EH (cell line): ENCODE measurements around the gene TIAM2.
"Not testable (repeated sequence)": the region's sequence is repeated elsewhere in the genome, so short reads cannot be mapped to it uniquely, and the experiment has no call there.

Experiments used
- DNase-seq: peaks from one replicate; pipeline ENCODE4 v3.0.0-alpha.2; 2015; ENCODE audit warnings: low read depth

Gene TIAM2

DNA sequence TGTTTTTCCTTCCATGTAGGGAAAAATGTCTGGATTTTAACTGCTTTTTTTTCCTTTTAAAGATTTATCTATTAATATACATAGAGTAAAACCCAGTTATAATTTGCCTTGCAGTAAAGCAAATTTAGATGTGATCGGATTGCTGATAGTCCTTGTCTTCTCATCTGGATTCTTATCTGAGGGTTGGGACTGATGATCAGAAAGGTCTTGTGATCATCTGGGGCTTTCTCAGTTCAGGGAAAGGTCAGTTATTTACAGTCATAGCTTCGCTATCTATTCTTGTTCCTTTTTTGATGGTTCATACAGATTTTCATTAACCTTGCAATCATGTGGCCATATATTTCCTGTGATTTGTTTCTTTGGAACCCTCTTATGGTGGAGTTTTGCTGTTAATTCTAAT, 204.9 kb downstream of the TIAM2 start:
- peak; percentile 50 for DNase-seq

DNA sequence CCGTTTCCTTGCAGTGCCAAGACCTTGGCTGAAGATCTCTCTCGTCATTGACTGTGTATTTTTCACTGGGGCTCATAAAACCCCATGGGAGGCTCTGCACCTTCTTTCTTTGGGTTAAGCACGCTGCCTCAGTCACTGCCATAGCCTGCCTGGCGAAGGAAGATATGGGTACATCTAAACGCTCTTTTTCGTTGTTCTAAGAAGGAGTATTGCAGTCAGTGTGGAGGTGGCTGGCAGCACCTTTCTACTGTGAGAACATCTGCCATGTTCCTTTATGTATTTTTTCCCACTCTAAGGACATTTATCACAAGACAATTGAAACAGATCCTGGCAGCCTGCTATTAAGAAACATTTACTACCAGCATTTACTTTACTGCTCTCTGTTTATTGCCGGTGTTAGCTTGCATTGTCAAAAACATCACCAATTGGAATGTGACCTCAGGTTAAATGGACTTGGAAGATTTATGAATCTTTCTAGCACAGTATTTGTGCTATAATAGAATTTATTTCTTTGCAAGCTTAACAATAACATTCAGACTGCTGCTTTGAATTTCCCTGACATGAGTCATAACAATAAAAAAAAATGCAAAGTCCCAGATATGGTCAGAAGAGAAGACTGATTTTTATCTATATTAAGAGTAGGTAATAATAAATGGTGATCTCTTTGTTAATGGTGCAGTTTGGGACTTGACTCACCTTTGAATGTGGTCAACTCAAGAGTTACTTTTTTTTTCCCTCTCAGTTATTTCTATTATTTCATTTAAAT, 206.5 kb downstream of the TIAM2 start:
- DNase-seq, result peak; percentile 94

DNA sequence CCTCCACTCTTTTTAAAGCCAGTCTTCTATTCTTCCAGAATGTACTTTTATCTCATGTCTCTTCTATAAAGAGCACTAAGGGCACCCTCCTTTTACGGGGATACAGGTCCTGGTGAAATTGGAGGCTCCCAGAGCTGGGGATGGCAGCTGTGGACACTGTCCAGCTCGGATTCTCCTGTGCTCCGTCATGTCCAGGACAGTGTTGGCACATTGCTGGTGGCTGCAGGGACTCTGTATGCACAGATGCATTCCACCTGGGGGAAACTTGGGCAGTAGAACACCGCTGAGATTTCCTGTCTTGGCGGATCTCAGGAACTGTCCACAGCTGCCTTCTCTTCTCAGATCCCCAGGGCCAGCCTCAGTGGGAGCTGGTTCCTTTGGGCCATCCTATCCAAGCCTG, 212.1 kb downstream of the TIAM2 start:
- no peak for DNase-seq

DNA sequence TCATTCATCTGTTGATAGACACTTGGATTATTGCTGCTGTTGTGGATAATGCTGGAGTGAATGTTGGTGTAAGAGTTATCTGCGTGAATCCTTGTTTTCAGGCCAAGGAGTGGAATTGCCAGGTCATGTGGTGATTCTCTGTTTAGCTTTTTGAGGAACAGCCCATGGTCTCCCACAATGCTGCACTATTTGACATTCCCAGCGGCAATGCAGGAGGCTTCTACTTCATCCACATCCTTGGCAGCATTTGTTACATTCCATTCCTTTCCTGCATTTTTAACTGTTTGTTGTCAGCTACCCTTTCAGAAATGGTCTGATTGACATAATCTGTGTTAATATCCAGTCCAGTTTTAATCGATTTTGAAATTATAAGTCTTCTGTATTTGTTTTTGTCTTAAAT, 217.0 kb downstream of the TIAM2 start:
- peak; percentile 38 for DNase-seq

DNA sequence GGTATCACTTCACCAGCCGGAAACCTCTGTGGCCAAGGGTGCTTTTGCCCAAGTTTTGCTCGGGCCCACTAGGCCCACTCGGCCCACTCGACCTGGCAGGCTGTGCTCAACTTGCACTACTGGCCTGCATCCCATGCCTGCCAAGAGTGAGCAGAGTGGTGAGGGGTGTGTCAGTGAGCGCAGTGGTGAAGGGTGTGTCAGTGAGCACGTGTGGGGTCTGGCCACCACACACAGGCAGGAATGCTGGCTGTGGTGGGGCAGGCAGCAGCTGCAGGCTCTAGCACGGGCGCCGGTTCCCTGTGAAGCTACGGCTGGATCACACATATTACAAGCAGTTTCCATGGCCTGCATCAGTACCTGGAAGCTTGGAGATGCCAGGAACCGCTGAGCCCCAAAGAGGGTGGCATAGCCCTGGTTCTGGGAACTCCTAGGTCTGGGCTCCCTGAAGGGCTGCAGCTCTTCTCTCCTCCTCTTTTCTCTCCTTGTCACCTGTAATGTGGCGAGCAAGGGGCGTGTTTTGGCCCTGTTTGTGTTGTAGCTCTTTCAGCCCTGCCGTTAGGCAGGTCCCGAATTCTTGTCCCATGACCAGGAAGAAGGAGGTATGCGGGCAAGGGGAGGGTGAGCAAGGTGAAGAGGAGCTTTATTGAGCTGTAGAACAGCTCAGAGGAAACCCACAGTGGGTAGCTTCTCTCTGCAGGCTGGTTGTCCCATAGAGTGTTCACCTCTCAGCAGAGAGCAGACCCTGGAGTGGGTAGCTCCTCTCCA, 217.7 kb downstream of the TIAM2 start:
- DNase-seq, result peak; percentile 10

DNA sequence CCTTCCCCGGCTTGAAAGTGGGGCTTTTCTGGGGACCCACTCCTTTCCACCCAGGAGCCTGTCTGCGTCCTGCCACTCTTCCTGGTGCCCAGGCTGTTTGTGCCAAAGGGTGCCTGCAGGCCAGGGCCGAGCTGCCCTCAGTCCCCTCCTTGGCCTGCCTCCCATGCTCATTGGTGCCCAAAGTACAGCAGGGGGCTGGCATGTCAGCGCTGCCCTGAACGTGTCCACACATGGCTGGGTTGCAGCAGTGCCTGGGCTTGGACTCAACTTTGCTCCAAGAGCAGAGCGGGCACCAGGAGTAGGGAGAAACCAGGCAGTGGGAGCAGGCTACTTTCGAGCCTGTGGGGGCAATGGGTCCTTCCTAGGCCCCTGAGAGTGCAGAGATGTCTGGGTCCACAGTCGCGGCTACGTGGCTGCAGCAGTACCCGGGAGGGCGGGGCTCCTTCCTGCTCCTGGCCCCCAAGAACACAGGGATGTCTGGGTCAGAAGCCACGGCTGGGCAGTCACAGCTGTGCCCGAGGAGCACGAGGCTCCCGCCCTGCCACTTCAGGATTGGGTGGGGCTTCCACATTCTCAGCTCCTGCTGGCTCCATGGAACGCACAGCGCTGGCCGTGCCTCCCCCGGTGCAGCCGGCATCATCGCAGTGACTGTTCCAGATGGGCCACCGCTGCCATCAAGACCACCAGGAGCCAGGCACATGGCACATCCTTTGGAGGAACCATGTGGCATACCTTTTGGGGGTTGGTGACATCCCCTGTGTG, 218.7 kb downstream of the TIAM2 start:
- DNase-seq, result no peak

DNA sequence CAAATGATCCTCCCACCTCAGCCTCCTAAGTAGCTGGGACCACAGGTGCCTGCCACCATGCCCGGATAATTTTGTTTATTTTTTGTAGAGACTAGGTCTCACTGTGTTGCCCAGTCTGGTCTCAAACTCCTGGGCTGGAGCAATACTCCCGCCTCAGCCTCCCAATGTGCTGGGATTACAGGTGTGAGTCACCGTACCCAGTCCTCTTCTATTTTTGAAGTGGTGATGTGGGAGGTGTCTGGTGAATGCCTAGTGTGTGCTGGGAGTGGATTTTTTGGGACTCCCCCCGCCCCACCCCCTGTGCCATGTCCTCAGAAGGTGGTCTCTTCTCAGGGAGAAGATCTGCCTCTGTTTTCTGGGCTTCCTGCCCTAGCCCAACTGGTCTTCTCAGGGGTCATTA, 220.8 kb downstream of the TIAM2 start:
- DNase-seq, result no peak

DNA sequence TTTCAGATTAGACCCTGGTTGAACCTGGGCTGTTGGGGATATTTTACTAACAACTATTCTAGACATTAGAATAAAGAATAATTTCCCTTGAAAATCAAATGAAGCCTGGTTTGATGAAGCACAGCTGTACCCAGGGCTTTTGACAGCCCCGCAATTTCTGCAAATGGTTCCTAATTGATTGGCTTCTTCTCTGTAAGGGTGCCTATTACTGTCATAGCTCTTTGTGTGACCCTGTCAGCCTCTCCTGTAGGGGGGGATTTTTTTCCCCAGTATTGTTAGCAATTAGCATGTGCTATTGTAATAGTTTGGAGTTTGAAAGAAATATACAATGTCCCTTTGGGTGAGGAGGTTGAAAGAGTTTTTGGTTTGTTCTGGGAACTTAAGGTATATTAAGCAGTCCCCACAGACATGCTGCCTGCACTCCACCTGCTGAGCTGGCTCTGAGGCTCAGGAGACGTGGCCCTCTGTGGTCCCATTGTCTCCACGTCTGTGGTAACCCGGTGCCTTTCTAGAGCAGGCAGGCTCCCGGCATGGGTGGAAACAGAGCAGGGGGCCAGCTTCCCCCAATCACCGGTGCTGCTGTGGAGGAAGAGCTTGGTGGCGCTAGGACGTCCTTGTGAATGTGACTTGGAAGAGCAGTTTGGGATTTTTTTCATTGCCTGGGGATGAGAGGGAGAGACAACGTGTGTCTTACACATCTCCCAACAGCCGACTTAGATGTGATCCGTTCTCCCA, 221.4 kb downstream of the TIAM2 start:
- no peak for DNase-seq

DNA sequence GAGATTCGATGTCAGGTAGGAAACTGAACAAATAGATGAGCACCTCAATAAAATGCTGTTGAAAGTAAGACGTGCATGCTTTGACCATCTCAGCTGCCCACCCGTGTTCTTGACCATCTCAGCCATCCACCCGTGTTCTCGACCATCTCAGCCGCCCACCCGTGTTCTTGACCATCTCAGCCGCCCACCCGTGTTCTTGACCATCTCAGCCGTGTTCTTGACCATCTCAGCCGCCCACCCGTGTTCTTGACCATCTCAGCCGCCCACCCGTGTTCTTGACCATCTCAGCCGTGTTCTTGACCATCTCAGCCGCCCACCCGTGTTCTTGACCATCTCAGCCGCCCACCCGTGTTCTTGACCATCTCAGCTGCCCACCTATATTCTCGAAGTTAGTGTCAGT, 223.6 kb downstream of the TIAM2 start:
- DNase-seq, result not testable (repeated sequence)

DNA sequence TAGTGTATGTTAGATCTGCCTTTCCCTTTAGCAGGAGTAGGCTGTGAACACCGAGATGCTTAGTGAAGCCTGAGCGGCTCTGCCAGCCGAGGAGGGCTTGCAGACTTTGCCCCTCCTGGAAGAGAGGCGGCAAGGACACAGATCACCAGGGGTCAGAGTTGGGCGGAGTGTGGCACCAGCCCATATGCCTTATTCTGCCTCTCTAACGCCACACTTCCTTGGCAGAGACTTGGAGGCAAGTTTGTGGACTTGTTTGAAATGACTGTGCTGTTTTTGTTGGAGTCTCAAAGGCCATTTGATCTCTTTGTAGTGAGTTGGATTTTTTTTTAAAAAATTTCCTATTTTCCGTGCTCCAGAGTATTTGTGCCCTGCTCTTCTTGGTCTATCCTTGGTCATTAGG, 224.2 kb downstream of the TIAM2 start:
- no peak for DNase-seq

DNA sequence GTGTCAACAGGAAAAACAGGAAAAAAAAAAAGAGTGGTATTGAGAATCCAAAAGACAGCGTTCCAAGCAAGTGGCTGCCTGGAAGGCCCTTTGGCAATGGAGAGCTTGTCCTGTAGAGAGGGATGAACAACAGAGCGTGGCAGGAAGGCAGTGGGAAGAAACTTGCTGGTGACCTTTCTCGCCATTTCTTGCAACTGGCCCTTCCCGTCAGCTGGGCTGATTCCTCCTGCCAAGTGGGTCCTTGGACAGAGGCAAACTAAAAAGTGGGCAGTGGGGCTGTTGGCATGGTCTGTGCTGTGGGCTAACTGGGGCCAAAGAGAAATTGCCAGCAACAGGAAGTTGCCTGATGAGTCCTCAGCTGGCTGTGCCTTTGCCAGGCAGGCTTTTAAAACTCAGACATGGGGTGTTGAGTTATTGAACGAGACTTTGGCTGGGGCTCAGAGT, 224.8 kb downstream of the TIAM2 start:
- DNase-seq, result no peak

DNA sequence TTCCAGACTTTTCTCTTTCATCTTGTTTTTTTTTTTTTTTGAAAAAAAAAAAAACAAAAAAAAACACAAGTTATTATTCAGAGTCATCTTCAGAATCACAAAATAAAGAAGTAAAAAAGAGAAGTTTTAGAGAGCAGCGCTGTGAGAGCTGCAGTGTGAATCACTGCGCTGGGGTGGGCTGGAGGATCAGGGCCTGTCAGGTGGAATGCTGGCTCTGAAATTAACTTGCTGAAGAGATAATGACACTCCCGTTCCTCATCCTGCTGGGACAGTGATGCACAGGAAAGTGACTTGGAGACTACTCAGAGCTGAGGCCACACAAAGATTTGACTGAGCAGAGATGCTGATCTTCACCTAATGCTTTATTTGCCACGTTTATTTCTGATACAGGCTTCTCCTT, 226.0 kb downstream of the TIAM2 start:
- no peak for DNase-seq

DNA sequence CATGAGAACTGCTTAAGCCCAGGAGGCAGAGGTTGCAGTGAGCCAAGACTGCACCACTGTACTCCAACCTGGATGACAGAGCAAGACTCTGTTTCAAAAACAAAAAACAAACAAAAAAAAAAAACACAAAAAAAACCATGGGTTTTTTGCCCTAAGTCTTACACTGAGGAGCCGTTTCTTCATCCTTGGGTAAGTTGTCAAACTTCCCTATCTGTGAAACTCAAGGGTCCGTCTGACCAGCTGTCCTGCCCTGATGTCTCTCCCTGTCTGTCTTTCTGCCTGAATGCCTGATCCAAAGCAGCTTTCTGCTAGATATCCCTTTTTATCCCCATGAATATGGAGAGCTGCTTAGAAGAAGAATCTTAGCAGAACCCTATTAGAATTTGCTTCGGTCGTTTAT, 227.4 kb downstream of the TIAM2 start:
- DNase-seq, result no peak

DNA sequence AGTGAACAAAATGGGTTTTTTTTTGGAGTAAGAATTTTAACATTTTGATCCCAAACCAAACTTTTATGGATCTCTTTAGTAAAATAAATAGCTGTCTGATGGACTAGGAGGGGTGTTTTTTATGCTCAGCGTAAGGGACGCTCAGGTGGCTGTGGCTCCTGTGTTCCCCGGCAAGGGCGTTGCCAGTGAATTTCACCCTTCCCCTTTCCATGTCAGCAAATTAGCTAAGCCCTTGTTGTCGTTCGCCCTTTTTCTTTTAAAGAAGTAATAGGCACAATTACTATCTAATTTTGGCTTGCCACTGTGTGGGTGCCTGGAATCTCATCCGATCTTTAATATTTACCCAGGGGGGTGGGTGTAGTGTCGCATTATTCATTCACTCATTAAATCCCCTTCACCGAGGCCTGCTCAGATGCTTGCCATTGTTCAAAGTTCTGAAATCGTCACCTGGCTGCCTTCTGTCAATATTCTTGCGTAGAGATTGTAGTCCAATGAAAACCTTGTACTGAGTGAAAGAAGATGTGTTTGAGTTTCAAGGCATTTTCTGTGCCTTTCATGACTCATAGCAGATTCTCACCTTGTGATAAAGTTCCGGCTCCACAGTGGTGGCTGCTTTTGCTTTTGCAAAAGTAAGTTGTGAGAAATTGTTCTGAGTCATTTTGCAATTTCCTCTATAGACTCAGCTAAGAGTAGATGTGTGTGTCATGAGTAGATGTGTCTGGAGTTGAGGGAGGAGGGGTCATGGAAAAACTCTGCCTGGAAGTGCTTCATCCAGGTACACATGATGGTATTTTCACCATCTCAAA, 228.7 kb downstream of the TIAM2 start:
- peak; percentile 83 for DNase-seq

DNA sequence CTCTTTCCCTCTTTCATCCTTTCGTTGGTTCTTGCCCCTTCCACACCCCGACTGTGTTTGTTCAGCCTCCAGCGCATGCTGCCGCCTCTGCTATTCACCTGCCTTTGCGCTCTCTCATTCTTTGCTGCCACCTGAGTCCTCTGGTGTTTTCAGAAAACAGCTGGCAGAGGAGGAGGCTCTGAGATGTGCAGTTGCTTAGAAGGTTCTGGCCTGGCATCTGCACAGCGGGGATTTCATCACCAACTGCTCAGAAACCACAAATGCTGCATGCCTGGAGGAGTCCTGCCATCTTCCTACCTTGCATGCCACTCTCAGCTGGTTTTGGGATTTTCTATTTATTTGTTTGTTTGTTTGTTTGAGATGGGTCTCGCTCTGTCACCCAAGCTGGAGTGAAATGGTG, 229.5 kb downstream of the TIAM2 start:
- DNase-seq, result peak; percentile 13

DNA sequence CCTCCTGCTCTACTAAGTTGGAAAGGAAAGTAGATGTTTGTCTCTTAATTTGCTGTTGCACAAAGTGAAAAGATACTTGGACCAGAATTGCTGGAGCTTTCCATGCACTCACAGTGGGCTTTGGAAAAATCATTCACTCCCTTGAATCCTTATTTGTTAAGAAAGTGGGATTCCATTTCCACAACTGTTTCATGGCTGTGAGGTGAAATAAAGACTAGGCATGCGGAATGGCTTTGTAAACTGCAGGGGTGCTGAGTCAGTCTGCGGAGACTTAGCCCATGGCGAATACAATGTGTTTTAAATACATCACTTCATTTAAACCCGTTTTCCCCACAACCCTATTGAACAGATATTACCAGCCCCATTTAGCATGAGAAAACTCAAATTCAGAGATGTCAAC, 231.9 kb downstream of the TIAM2 start:
- DNase-seq, result no peak

DNA sequence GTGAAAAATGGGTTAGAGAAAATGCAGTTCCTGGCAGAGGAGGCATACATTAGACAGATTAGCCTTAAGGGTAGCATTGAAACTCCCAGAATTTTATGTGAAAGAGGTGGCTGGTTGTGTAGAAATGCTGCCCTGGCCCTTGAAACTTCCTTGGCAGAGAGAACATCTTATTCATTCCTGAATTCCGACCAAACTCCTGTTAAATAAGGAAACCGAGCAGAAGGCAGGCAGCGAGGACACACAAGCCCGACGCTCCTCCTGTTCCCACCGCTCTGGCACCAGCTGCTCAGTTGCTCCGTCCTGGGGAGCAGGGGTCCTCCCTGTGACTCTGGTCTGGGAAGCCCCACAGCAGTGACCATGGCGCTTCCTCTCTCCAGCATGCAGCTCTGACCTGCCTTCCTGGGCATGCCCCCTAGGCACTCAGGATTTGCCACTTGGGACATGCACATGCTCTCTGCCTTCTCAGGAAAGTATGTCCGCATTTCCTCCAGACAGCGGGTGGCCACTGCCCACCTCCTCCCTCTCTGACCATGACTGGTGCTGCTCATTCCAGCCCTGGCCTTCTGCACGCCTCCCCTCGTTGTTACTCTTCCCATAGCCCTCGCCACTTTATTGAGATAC, 233.5 kb downstream of the TIAM2 start:
- DNase-seq, result peak; percentile 64

DNA sequence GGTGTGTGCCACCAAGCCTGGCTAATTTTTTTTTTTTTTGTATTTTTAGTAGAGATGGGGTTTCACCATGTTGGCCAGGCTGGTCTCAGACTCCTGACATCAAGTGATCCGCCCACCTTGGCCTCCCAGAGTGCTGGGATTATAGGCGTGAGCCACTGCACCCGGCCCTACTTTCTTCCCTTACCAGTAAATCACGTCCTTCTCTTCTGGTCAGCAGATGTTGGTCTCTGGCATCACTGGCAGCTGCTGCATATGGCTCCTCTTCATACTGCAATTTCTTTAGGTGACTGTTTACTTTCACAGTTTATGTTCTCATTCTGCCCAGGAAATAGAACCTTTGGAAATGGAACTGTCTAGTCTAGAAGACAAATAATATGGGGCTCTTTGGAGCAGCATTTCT, 235.9 kb downstream of the TIAM2 start:
- DNase-seq, result not testable (repeated sequence)

DNA sequence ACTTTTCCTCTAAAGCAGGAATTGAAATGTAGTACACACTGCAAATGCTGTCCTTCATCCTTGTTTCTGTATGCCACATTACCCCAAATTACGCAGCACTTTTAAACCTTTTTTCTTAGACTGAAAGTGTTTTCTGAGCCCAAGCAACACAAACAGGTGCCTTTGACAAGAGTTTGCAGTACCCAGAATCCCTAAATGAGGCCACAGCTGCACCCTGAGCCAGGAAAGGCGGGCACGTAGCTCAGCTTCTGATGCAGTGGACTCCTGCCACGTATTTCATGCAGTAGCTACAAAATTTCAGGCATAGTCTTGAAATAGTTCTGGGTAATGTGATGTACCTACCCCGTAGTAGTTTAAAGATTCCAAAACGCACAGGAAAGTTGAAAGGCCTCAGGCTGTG, 237.7 kb downstream of the TIAM2 start:
- no peak for DNase-seq

DNA sequence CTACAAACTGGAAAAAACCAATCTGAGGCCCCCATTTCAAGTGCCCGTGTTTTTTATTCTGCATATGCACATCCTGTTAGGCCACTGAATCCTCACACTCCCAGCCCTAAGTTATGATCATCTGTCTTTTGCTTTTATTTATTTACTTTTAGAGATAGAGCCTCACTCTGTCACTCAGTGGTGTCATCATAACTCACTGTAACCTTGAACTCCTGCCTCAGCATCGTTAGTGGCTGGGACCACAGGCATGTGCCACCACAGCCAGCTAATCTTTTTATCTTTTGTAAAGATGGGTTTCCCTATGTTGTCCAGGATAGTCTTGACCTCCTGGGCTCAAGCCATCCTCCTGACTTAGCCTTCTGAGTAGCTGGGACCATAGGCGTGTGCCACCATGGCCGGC, 239.1 kb downstream of the TIAM2 start:
- peak; percentile 42 for DNase-seq

DNA sequence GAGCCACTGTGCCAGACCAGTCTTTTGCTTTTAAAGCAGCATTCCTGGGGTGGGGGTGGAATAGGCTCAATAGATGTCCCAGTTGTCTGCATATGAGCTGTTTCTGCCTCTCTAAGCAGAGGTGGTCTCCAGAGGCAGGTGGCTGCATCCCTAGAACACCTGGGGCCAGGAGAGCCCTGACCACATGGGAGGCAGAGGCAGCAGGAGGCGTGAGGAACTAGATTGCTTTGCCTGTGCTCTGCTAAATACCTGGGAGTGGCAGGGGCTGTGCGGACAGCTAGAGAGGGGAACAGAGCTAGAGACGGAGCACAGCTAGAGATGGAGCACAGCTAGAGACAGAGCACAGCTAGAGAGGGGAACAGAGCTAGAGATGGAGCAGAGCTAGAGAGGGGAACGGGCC, 239.6 kb downstream of the TIAM2 start:
- DNase-seq, result peak; percentile 20
